ENCODE results near the gene ADIPOR1.

The ADIPOR1 gene

GRCh38 chr1:202901555-202901954 lies 56.6 kb downstream of the ADIPOR1 start:
- Mint-ChIP-seq H3K27ac (no peak overlapping the region), H3K4me1 (no peaks in the 10 kb centered on the region), H3K4me3 (no peak overlapping the region), H3K36me3 (peaks cover 27% of the 10 kb centered on the region), H3K9me3 (no peaks in the 10 kb centered on the region), H3K27me3 (no peaks in the 10 kb centered on the region)
- CTCF ChIA-PET, result no interaction called here
- DNase-seq, result no peak

- Mint-ChIP-seq H3K27ac (no peak overlapping the region), H3K36me3 (peaks cover 34% of the 10 kb centered on the region), H3K4me3 (no peak overlapping the region), H3K9me3 (no peaks in the 10 kb centered on the region), H3K4me1 (peaks cover 20% of the 10 kb centered on the region), H3K27me3 (no peaks in the 10 kb centered on the region)
- DNase-seq, result no peak
- CTCF ChIA-PET, result no interaction called here
These were observed 65.6 kb downstream of the ADIPOR1 start for GRCh38 chr1:202892501-202892900.
